Neural crest cell (in vitro differentiated cells): ENCODE data around the gene HSPA1L. TPM values are rescaled to one million over a fixed set of nuclear protein-coding genes. Genes with fewer than 3 reads are reported as not detected.

Source experiments
- DNase-seq: peaks from one replicate; pipeline ENCODE4 v3.0.0; 2021; ENCODE audit warnings: low read depth, mixed read lengths, low spot score
- H3K27ac Mint-ChIP-seq: one replicate; pipeline ENCODE4 v1.8.0; 2021; ENCODE audit warnings: mild to moderate bottlenecking, mixed read lengths; ENCODE audit not compliant: unreplicated experiment
- H3K27me3 Mint-ChIP-seq: 2 replicates; pipeline ENCODE4 v1.8.0; 2021; ENCODE audit warnings: low read depth, mild to moderate bottlenecking, mixed read lengths
- H3K36me3 Mint-ChIP-seq: 2 replicates; pipeline ENCODE4 v1.8.0; 2021; ENCODE audit warnings: low read depth, mild to moderate bottlenecking, mixed read lengths
- H3K4me1 Mint-ChIP-seq: 2 replicates; pipeline ENCODE4 v1.8.0; 2021; ENCODE audit warnings: mixed read lengths
- H3K4me3 Mint-ChIP-seq: one replicate; pipeline ENCODE4 v1.8.0; 2021; ENCODE audit warnings: mild to moderate bottlenecking, mixed read lengths
- H3K9me3 Mint-ChIP-seq: 2 replicates; pipeline ENCODE4 v1.8.0; 2021; ENCODE audit warnings: mixed read lengths
- CTCF ChIP-seq: fragments of 200-600 bp; sonication (generic); conservative IDR thresholded peaks from 2 replicates; pipeline ENCODE4 v1.5.0; 2021; ENCODE audit warnings: antibody characterized with exemption, mild to moderate bottlenecking
- total RNA-seq: library from RNA; stranded (reverse); gene quantifications from 2 replicates; pipeline ENCODE4 v1.2.1, GENCODE V29; 2021

Gene HSPA1L
- total RNA-seq, 1 donor from 2014 or later = 1.8 TPM

GRCh38 chr6:31769684-31770371, 45.3 kb downstream of the HSPA1L start:
- H3K27ac Mint-ChIP-seq = no peak overlapping the region
- TF ChIP-seq CTCF = peak; percentile 75
- no peaks in the 10 kb centered on the region for H3K27me3 Mint-ChIP-seq
- H3K4me1 Mint-ChIP-seq = peaks cover 9% of the 10 kb centered on the region
- no peaks in the 10 kb centered on the region for H3K36me3 Mint-ChIP-seq
- H3K4me3 Mint-ChIP-seq = no peak overlapping the region
- DNase-seq = peak; percentile 38
- no peaks in the 10 kb centered on the region for H3K9me3 Mint-ChIP-seq

GRCh38 chr6:31768363-31769257, 46.5 kb downstream of the HSPA1L start:
- Mint-ChIP-seq H3K36me3 (peaks cover 2% of the 10 kb centered on the region), H3K27me3 (no peaks in the 10 kb centered on the region), H3K4me3 (no peak overlapping the region), H3K27ac (no peak overlapping the region), H3K9me3 (no peaks in the 10 kb centered on the region), H3K4me1 (peaks cover 19% of the 10 kb centered on the region)
- no peak for DNase-seq
- no peak for TF ChIP-seq CTCF

- DNase-seq = no peak
- no peaks in the 10 kb centered on the region for H3K27me3 Mint-ChIP-seq
Measured at GRCh38 chr6:31767096-31767645, 47.9 kb downstream of the HSPA1L start.

GRCh38 chr6:31765910-31766794, 48.9 kb downstream of the HSPA1L start:
- Mint-ChIP-seq H3K4me3 (peak overlapping the region; percentile 60), H3K27me3 (no peaks in the 10 kb centered on the region), H3K4me1 (peaks cover 36% of the 10 kb centered on the region), H3K27ac (no peak overlapping the region), H3K36me3 (peaks cover 13% of the 10 kb centered on the region), H3K9me3 (no peaks in the 10 kb centered on the region)
- DNase-seq = no peak
- no peak for TF ChIP-seq CTCF

More at GRCh38 chr6:31767096-31767645, 47.9 kb downstream of the HSPA1L start:
- Mint-ChIP-seq H3K27ac (peak overlapping the region; percentile 29), H3K4me3 (no peak overlapping the region), H3K4me1 (peaks cover 32% of the 10 kb centered on the region), H3K36me3 (peaks cover 8% of the 10 kb centered on the region), H3K9me3 (no peaks in the 10 kb centered on the region)
- no peak for TF ChIP-seq CTCF

- DNase-seq = no peak
- Mint-ChIP-seq H3K9me3 (no peaks in the 10 kb centered on the region), H3K27ac (no peak overlapping the region), H3K27me3 (no peaks in the 10 kb centered on the region), H3K4me3 (no peak overlapping the region), H3K4me1 (peaks cover 40% of the 10 kb centered on the region), H3K36me3 (peaks cover 18% of the 10 kb centered on the region)
- TF ChIP-seq CTCF = no peak
Measured at GRCh38 chr6:31765559-31765909, 49.5 kb downstream of the HSPA1L start.
